Islet of Langerhans (tissue), 1 donor: Measurements from ENCODE around the gene CDR2L.
"Not testable (repeated sequence)": the region's sequence is repeated elsewhere in the genome, so short reads cannot be mapped to it uniquely, and the experiment has no call there.

Experiments used
- FAIRE-seq: peaks from one replicate; lab custom pipeline; 2011; peaks lifted over from hg19 to GRCh38; lab: Jason Lieb, UNC

CDR2L gene

GRCh38 chr17:75044716-75045115 lies 57.3 kb downstream of the CDR2L start:
- FAIRE-seq, result no peak

DNA sequence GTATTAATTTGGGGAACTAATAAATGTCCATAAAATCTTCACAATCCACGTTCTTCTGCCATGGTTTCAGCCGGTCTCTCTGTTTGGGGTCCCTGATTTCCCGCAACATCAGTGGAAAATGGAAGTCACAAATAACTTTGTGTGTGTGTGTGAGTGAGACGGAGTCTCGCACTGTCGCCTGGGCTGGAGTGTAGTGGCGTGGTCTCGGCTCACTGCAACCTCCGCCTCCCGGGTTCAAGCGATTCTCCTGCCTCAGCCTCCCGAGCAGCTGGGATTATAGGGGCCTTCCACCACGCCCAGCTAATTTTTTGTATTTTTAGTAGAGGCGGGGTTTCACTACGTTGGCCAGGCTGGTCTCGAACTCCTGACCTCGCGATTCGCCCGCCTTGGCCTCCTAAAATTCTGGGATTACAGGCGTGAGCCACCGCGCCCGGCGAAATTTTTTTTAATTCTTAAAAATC lies 58.5 kb downstream of the CDR2L start:
- not testable (repeated sequence) for FAIRE-seq

DNA sequence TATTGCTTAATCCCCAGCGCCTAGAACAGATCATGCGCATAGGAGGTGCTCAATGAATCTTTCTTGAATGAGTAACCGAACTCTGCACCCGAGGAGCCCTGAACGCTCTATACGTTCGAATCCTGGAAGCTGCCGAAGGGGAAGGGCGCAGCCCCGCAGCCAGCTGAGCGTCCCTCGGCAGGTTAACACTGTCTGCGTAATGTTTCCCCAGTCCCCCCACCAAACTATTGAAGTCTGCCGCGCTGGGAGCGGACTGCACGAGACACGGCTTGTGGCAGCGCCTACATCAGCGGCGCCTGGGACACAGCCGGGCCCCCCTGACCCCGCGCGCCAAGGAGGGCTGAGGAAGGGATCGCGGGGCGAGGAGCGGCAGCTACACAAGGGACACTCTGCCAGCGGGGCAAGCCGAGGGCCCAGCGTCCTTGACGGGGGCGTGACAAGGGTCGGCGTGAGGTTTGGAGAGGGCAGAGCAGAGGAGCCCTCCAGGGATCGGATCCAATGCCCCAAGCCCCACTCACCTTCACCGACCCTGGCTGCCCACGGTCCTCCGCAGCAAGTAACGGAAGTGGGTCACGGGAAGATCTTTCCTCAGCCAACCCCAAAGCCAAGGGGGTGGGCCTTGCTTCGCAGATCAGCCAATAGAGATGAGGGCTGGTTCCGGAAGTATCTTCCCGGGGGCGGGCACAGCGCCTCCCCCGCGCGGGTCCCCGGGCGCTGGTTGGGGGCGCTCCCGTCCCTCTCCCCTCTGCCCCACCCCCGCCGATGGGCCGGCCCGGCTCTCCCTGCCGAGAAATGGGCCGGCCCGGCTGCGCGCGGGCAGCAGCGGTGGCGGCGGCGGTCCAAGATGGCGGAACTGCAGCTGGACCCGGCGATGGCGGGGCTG lies 59.2 kb downstream of the CDR2L start, which contains the start of the genes ATP5PD and KCTD2:
ATP5PD (minus strand) TSS at position 563 of the 883 bp plus-strand sequence. CDS start 4,319 bp downstream, outside the sequence.
KCTD2 (plus strand) TSS at position 819 of the 883 bp plus-strand sequence; CDS start at position 845, 26 bp downstream.
- FAIRE-seq, result peak; percentile 21

DNA sequence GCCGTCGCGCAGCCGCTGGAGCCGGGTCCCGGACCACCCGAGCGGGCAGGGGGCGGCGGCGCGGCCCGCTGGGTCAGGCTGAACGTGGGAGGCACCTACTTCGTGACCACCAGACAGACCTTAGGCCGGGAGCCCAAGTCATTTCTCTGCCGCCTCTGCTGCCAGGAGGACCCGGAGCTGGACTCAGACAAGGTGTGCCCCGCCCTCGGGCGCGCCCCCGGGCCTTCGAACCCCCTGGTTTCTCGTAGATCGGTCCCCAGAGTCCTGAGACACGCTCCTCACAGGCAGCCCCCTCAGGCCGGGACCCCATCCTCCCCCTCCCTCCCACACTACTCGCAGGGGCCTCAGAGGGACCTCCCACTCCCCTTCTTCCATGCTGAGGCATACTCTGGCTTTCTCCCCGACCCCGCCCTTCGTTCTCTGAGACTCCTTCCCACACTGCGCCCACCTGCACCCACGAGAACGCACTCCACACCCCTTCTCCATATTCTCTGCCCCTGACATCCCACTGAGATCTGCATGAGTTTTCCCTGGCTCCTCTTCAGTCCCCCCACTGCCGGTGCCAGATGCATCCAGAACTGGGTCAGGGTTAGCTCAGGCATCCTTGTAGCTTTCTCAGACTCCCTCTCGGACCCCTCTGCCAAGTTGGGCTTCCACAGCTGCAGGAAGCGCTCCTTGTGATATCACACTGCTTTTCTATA lies 60.1 kb downstream of the CDR2L start:
- FAIRE-seq, result no peak

DNA sequence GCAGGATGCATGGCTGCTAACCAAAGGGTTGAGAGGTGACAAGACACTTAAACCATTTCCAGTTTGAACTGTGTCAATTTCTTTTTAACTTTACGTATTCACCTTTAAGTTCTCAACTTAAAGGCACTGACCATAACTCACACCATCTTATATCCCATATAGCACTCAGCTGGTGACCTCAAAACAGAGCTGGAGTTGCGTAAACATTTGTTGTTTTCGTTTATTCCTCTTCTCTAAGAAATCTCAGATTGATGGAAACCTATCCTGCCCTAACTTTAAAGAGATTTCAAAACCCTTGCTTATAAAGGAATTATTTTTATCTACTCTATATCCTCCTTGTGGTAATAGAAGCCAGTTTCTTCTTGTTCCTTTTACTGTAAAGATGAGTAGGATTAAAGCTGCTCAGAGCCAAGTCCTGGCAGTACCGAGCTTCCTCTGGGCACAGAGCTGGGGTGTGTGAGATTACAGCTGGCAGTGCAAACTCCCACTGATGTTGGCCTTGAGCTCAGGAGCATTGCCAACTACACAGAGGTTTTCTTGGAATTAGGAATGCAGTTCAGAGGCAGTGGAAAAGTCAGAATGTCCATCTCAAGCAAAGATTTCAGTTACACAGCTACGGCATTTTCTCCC lies 60.9 kb downstream of the CDR2L start:
- FAIRE-seq, result no peak

- FAIRE-seq, result no peak
These were observed 61.6 kb downstream of the CDR2L start for GRCh38 chr17:75049057-75049456.

DNA sequence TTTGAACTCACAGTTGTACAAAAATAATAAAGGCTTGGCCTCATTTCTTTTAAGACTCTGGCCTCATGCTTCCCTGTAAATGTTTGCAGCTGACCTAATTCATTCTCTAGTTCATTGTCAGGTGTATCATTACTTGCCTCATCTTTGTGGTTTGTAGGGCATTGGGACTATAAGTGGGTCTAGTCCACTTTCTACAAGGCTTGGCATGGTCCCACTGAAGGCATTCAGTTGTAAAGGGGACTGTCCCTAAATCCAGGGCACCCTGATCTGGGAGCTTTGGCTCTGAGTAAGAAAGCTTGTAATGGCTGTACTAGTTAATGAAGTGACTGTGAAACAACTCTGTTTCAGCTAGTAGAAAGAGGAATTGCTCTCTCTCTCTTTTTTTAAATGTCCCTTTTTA lies 62.3 kb downstream of the CDR2L start:
- FAIRE-seq, result no peak

GRCh38 chr17:75051941-75052340 lies 64.5 kb downstream of the CDR2L start:
- no peak for FAIRE-seq
